Parietal lobe (tissue), 2 donors: Measurements from ENCODE around the gene TNFRSF4. TPM values are rescaled to one million over a fixed set of nuclear protein-coding genes. Genes with fewer than 3 reads are reported as not detected.

Experiments used
- small RNA-seq: library from RNA; depleted of rRNA; stranded (forward); fragments of <200 nt; gene quantifications from one replicate; pipeline ENCODE3, GENCODE V24; 2014; ENCODE audit warnings: low replicate concordance
- total RNA-seq: library from RNA; depleted of rRNA; stranded (reverse); fragments of >200 nt; gene quantifications from one replicate; pipeline ENCODE4 v1.2.3, GENCODE V29; 2014

TNFRSF4 gene
- total RNA-seq = not detected

DNA sequence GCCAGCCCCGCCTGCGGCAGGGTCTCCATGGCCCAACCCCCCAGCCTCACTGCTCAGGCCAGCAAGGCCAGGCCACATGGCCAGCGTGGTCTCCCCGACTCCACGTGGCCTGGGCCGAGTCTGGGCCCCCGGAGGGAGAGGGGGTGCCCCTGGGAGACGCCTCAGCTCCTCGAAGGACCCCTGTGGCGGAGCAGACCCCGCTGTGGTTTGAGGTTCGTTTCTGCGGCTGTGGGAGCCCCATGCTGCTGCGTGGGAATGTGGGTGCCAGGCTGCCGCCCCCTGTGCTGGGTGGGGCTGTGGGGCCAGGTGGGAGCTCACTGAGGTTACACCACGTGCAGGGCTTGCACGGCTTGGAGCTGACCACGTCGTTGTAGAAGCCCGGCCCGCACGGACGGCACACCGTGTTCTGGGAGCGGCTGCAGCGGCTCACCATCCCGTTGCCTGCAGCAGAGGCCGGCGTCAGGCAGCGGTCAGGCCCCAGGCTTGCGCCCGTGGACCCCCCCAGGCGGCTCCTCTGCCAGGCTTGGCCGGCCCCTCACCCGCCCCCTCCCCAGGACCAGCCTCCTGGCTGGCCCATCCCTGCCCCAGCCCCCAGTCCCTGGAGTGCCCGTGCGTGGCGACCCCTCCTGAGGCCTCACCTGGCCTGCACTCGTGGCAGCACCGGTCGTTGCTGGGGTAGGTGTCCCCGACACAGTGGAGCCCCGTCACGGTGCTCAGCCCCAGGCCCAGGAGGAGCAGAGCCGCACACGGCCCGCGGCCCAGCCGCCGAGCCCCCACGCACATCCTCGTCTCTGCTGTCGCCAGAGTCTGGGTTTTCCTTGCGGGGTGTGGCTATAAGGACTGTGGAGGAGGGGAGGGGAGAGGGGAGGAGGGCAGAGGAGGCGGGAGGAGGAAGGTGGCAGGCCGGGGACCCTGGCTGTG lies at the start of gene TNFRSF4:
TNFRSF4 (minus strand) TSS at position 809 of the 921 bp plus-strand sequence; CDS start at position 783, 26 bp downstream.

DNA sequence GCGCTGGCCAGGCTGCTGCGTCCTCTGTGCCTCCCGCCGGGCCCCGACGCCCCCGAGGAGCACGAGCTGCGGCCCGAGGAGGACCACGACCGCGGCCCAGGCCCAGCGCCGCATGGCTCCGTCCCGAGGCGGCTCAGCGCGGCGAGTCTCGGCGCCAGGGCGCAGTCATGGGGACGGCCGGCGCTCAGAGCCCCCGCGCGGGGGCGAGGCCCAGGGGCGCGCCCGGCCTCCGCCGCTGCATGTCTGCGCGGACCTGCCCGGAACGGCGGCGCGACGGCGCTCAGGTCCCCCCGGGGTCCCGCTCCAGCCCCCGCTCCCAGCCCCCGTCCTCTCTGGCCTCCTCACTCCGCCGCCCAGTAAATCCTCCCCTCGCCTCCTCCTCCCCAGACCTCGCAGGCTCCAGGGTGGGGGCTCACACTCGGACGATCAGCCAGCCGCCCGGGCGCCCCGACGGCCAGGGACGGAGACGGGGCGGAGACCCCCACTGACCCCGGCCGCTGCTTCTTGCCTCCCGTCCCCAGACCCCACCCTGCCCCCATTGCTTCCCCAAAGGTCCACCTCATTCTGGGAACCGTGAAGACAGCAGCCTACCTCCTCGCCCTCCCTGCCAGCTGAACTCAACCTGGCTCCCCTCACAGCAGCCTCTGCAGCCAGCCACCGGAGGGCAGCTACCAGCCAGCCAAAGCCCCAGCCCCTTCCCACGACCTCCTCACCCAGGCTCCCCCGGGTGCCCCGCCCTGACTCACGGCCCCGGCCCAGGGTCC lies 32.8 kb upstream of the TNFRSF4 start, which contains the start of gene C1QTNF12:
C1QTNF12 (minus strand) TSS at position 146 of the 764 bp plus-strand sequence; CDS start at position 114, 32 bp downstream.

DNA sequence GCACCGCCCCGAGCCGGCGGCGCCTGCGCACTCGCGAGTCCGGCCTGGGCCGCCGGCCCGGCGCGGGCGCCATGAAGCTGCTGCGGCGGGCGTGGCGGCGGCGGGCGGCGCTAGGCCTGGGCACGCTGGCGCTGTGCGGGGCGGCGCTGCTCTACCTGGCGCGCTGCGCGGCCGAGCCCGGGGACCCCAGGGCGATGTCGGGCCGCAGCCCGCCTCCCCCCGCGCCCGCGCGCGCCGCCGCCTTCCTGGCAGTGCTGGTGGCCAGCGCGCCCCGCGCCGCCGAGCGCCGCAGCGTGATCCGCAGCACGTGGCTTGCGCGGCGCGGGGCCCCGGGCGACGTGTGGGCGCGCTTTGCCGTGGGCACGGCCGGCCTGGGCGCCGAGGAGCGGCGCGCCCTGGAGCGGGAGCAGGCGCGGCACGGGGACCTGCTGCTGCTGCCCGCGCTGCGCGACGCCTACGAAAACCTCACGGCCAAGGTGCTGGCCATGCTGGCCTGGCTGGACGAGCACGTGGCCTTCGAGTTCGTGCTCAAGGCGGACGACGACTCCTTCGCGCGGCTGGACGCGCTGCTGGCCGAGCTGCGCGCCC lies 18.3 kb upstream of the TNFRSF4 start, which contains the start of gene B3GALT6:
B3GALT6 (plus strand) TSS at position 30 of the 588 bp plus-strand sequence; CDS start at position 72, 42 bp downstream.

DNA sequence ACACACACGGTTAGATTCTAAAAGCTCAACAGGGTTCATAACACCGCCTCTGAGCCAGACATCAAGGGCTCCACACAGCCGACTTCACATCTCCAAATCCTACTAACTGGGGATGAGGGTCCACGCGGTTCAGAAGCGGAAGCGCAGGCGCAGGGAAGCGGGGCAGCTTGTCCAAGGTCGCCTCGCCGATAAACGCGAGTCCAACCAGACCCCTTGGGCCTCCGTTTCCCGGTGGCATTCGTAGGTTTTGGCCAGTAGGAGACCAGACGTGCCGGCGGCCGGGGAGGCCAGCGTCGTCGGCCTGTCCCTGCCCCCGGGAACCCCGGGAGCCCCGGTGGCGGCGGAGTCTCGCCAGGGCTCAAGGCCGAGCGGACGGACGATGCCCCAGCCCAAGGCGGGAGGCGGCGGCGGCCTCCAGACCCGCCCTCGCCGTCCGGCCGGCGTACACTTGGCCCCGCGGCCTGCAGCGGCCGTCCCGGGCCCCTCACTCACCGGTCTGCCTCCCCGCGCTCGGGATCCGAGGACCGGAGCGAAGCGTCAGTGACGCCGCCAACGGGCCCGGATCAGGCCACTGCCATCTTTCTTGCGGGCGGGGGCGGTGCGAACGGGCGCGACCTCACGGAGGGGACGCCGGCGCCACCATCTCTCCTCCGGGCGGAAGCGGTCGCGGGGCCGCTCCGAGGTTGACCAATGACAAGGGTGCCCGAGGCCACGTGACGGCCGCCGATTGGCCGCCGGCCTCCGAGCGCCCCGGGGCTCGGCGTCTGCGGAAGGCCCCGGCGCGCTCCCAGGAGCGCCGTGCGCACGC lies 17.7 kb upstream of the TNFRSF4 start, which contains the start of gene SDF4:
SDF4 (minus strand) TSS at position 602 of the 808 bp plus-strand sequence. CDS start 3,229 bp downstream, outside the sequence.

DNA sequence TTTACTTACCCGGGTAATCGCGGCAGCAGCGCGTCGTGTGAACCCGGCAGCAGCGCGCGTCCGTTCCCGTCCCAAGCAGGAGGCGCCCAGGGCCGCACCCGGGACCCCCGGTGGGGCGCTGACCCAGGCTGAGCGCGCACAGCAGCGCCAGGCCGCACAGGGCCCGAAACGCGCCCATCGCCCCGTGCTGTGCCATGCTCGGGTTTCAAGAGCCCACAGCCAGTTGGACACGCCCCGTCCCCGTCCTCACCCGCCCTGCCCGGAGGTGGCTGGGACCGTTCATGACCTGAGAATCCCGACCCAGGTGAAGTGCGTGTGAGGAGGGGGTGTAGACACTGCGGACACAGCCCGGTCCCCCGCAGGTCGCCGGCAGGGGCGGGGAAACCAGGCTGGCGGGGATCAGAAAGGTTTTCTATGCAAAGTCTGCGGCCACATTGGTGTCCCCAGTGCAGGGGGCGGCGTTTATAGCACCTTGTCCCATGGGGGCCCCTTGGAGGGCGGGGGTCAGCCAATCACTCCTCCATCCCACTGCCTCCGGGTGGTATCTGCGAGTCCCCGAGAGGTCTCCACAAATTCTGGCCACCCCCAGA lies 7.5 kb downstream of the TNFRSF4 start, which contains the start of gene TNFRSF18:
TNFRSF18 (minus strand) TSS at position 217 of the 590 bp plus-strand sequence; CDS start at position 196, 21 bp downstream.

DNA sequence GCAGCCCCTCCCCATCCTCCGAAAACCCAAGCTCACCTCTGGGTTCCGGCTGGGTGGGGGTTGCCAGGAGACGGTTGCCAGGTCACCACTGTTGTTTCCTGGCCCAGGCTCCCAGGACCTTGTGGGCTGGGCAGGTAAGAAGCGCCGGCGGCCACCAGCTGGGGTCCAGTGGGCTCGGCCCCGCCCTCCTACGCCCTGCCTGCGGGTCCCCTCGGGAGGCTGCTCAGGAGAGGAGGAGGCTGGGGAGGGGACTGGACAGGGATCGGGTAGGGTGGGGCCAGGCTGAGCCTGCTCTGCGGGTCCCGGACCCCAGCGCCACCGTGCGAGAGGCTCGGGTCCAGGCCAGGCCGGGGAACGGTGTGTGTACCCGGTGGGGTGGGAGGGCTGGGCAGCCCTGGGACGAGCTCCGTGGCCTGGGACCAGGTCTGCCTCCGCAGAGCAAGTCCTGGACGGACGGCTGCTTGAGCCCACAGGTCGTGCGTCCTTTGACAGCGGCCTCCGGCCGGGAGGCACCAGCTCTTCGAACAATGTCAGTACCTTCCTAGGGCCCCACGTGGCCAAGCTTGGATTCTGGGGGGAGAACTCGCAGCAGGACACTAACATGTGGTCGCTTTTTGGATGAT lies 40.0 kb downstream of the TNFRSF4 start, which contains the start of gene TTLL10:
TTLL10 (plus strand) TSS at position 88 of the 623 bp plus-strand sequence. CDS start 5,336 bp downstream, outside the sequence.

Small RNA genes lying within 50 kb of the gene (small RNA-seq; reads per million reads assigned to genes)
- gene MIR200A (0.09 reads per million), gene MIR200B (0.92 reads per million, percentile 67 among the genes with 10 or more reads in this experiment), gene MIR429 (0.31 reads per million, percentile 10 among the genes with 10 or more reads in this experiment)

Other genes with a start within 250 kb of the TNFRSF4 start
- not detected for gene PLEKHN1, start 247.7 kb downstream of the TNFRSF4 start, total RNA-seq
- 0.63 TPM for gene PERM1, start 232.1 kb downstream of the TNFRSF4 start, total RNA-seq
- gene HES4, start 214.1 kb downstream of the TNFRSF4 start, total RNA-seq = 24.7 TPM
- 7.2 TPM for gene ISG15, start 200.7 kb downstream of the TNFRSF4 start, total RNA-seq
- gene AGRN, start 194.0 kb downstream of the TNFRSF4 start, total RNA-seq = 105 TPM
- not detected for gene RNF223, start 139.8 kb downstream of the TNFRSF4 start, total RNA-seq
- gene C1orf159, start 98.1 kb downstream of the TNFRSF4 start, total RNA-seq = 16.9 TPM
- gene TTLL10, start 40.3 kb downstream of the TNFRSF4 start, total RNA-seq = not detected
- gene TNFRSF18, start 7.6 kb downstream of the TNFRSF4 start, total RNA-seq = not detected
- gene SDF4, start 17.8 kb upstream of the TNFRSF4 start, total RNA-seq = 34.4 TPM
- gene B3GALT6, start 18.1 kb upstream of the TNFRSF4 start, total RNA-seq = 24.7 TPM
- not detected for gene C1QTNF12, start 32.6 kb upstream of the TNFRSF4 start, total RNA-seq
- gene UBE2J2, start 59.7 kb upstream of the TNFRSF4 start, total RNA-seq = 52.0 TPM
- 4.4 TPM for gene SCNN1D, start 66.3 kb upstream of the TNFRSF4 start, total RNA-seq
- gene ACAP3, start 93.8 kb upstream of the TNFRSF4 start, total RNA-seq = 202 TPM
- 10.0 TPM for gene PUSL1, start 94.4 kb upstream of the TNFRSF4 start, total RNA-seq
- 69.2 TPM for gene INTS11, start 110.5 kb upstream of the TNFRSF4 start, total RNA-seq
- gene CPTP, start 110.6 kb upstream of the TNFRSF4 start, total RNA-seq = 16.3 TPM
- gene TAS1R3, start 117.1 kb upstream of the TNFRSF4 start, total RNA-seq = 1.6 TPM
- 80.1 TPM for gene DVL1, start 135.3 kb upstream of the TNFRSF4 start, total RNA-seq
- 9.1 TPM for gene MXRA8, start 144.4 kb upstream of the TNFRSF4 start, total RNA-seq
- 27.2 TPM for gene AURKAIP1, start 161.1 kb upstream of the TNFRSF4 start, total RNA-seq
- gene CCNL2, start 185.2 kb upstream of the TNFRSF4 start, total RNA-seq = 262 TPM
- gene MRPL20, start 193.1 kb upstream of the TNFRSF4 start, total RNA-seq = 49.5 TPM
- gene ANKRD65, start 207.1 kb upstream of the TNFRSF4 start, total RNA-seq = 1.6 TPM
- 4.1 TPM for gene VWA1, start 221.5 kb upstream of the TNFRSF4 start, total RNA-seq
- gene ATAD3C, start 235.5 kb upstream of the TNFRSF4 start, total RNA-seq = not detected